B cell (primary cell): Measurements from ENCODE around the gene MBNL3. TPM values are rescaled to one million over a fixed set of nuclear protein-coding genes. Genes with fewer than 3 reads are reported as not detected.

ENCODE experiments used
- ATAC-seq: fragments of 200-7000 bp; cut with Tn5 transposase; one replicate; pipeline ENCODE4 v1.10.0; 2021; ENCODE audit warnings: low read depth, mild to moderate bottlenecking, moderate number of reproducible peaks, moderate library complexity
- CTCF ChIA-PET: fragments of 350-600 bp; sonication (Branson Sonifier 250); formaldehyde crosslinking; loops from one replicate; lab custom pipeline; 2021; ENCODE audit warnings: antibody characterized with exemption, inconsistent platforms; lab: Charles Lee
- POLR2A ChIA-PET: fragments of 350-600 bp; sonication (Branson Sonifier 250); formaldehyde crosslinking; loops from one replicate; lab custom pipeline; 2021; ENCODE audit warnings: antibody characterized with exemption; lab: Charles Lee
- DNase-seq: peaks from one replicate; pipeline ENCODE4 v3.0.0; 2013
- H2AFZ ChIP-seq: 2 replicates; pipeline ENCODE4 v1.6.1; 2012; ENCODE audit warnings: mild to moderate bottlenecking, low read depth, low read length; ENCODE audit not compliant: insufficient read depth, poor library complexity, severe bottlenecking
- H3K27ac ChIP-seq, 2 donors: 1 replicate in 1 of 2; 2 replicates in 1 of 2; pipeline ENCODE4 v1.5.1; 2012 to 2013; ENCODE audit warnings: low read length in 2 of 2, mild to moderate bottlenecking in 2 of 2, moderate library complexity in 1 of 2
- H3K27me3 ChIP-seq, 4 experiments: fragments of 200-600 bp in 1 of 4; sonication (generic) in 1 of 4; replicated peaks in 1 of 4; 1 replicate in 2 of 4; 2 replicates in 2 of 4; pipeline versions ENCODE4 v1.6.1 to v1.7.0; 2013 to 2016; ENCODE audit warnings: low read length in 3 of 4, mild to moderate bottlenecking in 2 of 4, mixed read lengths in 1 of 4, moderate library complexity in 1 of 4; ENCODE audit not compliant: insufficient read depth in 4 of 4, control insufficient read depth in 3 of 4; ENCODE audit errors: control extremely low read depth in 1 of 4
- H3K36me3 ChIP-seq, 2 experiments: replicated peaks in 1 of 2; 1 replicate in 1 of 2; 2 replicates in 1 of 2; pipeline versions ENCODE4 v1.6.1 to v1.7.1; 2013; ENCODE audit warnings: low read length in 1 of 2; ENCODE audit not compliant: insufficient read depth in 2 of 2, control insufficient read depth in 1 of 2; ENCODE audit errors: control extremely low read depth in 1 of 2, extremely low read depth in 1 of 2
- H3K4me1 ChIP-seq, 2 donors: fragments of 200-600 bp in 1 of 2; sonication (generic) in 1 of 2; 1 replicate in 1 of 2; 2 replicates in 1 of 2; pipeline versions ENCODE4 v1.5.1 to v1.6.1; 2013 to 2017; ENCODE audit warnings: low read length in 2 of 2; ENCODE audit not compliant: control insufficient read depth in 2 of 2, insufficient read depth in 2 of 2
- H3K4me2 ChIP-seq: replicated peaks from 2 replicates; pipeline ENCODE3; 2012; ENCODE audit warnings: mild to moderate bottlenecking, low read depth, low read length; ENCODE audit not compliant: poor library complexity, severe bottlenecking
- H3K4me3 ChIP-seq, 5 experiments: fragments of 200-600 bp in 1 of 5; sonication (generic) in 1 of 5; 1 replicate in 3 of 5; 2 replicates in 2 of 5; pipeline versions ENCODE4 v1.5.1 to v1.7.0; 2011 to 2016; ENCODE audit warnings: low read length in 4 of 5, mild to moderate bottlenecking in 4 of 5, low read depth in 2 of 5, control low read depth in 1 of 5, moderate library complexity in 1 of 5; ENCODE audit not compliant: insufficient read depth in 1 of 5; ENCODE audit errors: control extremely low read depth in 1 of 5, extremely low read depth in 1 of 5
- H3K79me2 ChIP-seq: fragments of 200-600 bp; sonication (generic); one replicate; pipeline ENCODE4 v1.6.0; 2016; ENCODE audit warnings: low read length; ENCODE audit not compliant: control insufficient read depth, insufficient read depth
- H3K9ac ChIP-seq: fragments of 200-600 bp; sonication (generic); 2 replicates; pipeline ENCODE4 v1.6.1; 2017; ENCODE audit warnings: mild to moderate bottlenecking, low read length, moderate library complexity
- H3K9me3 ChIP-seq, 3 donors: one replicate each; pipeline versions ENCODE4 v1.6.1 to v1.7.1; 2013; ENCODE audit warnings: low read length in 2 of 3; ENCODE audit not compliant: control insufficient read depth in 2 of 3, insufficient read depth in 1 of 3; ENCODE audit errors: control extremely low read depth in 1 of 3
- H4K20me1 ChIP-seq: 2 replicates; pipeline ENCODE4 v1.6.0; 2012; ENCODE audit warnings: mild to moderate bottlenecking, low read length; ENCODE audit not compliant: insufficient read depth, control insufficient read depth, poor library complexity, severe bottlenecking
- H3K27ac Mint-ChIP-seq: one replicate; pipeline ENCODE4 v1.8.0; 2021; ENCODE audit warnings: mixed read lengths
- H3K27me3 Mint-ChIP-seq: one replicate; pipeline ENCODE4 v1.8.0; 2021; ENCODE audit warnings: mixed read lengths
- H3K4me1 Mint-ChIP-seq: one replicate; pipeline ENCODE4 v1.8.0; 2021; ENCODE audit warnings: mixed read lengths
- H3K4me3 Mint-ChIP-seq: one replicate; pipeline ENCODE4 v1.8.0; 2021; ENCODE audit warnings: mixed read lengths
- H3K9me3 Mint-ChIP-seq: one replicate; pipeline ENCODE4 v1.8.0; 2022; ENCODE audit warnings: mixed read lengths; ENCODE audit not compliant: insufficient read depth
- CTCF ChIP-seq: fragments of 200-600 bp; IDR thresholded peaks from one replicate; pipeline ENCODE4 v1.8.0; 2022; ENCODE audit warnings: antibody characterized with exemption, mild to moderate bottlenecking
- EZH2 ChIP-seq: IDR thresholded peaks from 2 replicates; pipeline ENCODE4 v1.6.1; 2012; ENCODE audit warnings: borderline replicate concordance, low read depth, mild to moderate bottlenecking, moderate library complexity, low read length; ENCODE audit not compliant: insufficient read depth, poor library complexity, severe bottlenecking
- WGBS: methylation state at CpG from one replicate; pipeline ENCODE4 v1.1.5; 2013; ENCODE audit warnings: missing lambda C conversion rate; ENCODE audit not compliant: insufficient coverage; 5-methylcytosine and 5-hydroxymethylcytosine counted together
- intact Hi-C: fragments of 100-400 bp; cut with micrococcal nuclease; formaldehyde crosslinking; loops from one replicate; pipeline ENCODE4 v1.10.0; 2022
- polyA plus RNA-seq: library from polyadenylated mRNA; depleted of rRNA; stranded (reverse); fragments of >200 nt; gene quantifications from 2 replicates; pipeline ENCODE4 v1.2.3, GENCODE V29; 2012
- total RNA-seq, 2 donors: library from RNA; stranded (reverse); fragments of 120-200 nt in 1 of 2; gene quantifications; 1 replicate in 1 of 2; 2 replicates in 1 of 2; pipeline versions ENCODE4 v1.2.3 to v1.2.4, GENCODE V29; 2013 to 2022

The MBNL3 gene
- total and polyA plus RNA-seq, 2 donors (not counting 1 experiment from before 2014, with no cell fraction given), result 16.6 to 63.1 TPM

- no CpG with 5 or more reads among the region's 5 CpGs for WGBS
- no peaks in the 10 kb centered on the region for H4K20me1 ChIP-seq
- H3K4me1 ChIP-seq, result no peaks in the 10 kb centered on the region
- H3K4me3 ChIP-seq, result no peak overlapping the region
- no peak overlapping the region for H3K27ac ChIP-seq
- no peak overlapping the region for H3K4me2 ChIP-seq
- no peaks in the 10 kb centered on the region for H3K4me1 Mint-ChIP-seq
- no peaks in the 10 kb centered on the region for H3K9me3 Mint-ChIP-seq
- H3K36me3 ChIP-seq, result no peaks in the 10 kb centered on the region
- TF ChIP-seq EZH2, result no peak
- no peak for TF ChIP-seq CTCF
- H3K9ac ChIP-seq, result no peak overlapping the region
- no peak overlapping the region for H3K4me3 Mint-ChIP-seq
- ATAC-seq (no peak), DNase-seq (no peak)
- H2AFZ ChIP-seq, result no peak overlapping the region
- intact Hi-C loops, result no loop called here
- no peaks in the 10 kb centered on the region for H3K27me3 ChIP-seq
- H3K27me3 Mint-ChIP-seq, result no peaks in the 10 kb centered on the region
- POLR2A ChIA-PET, result no interaction called here
- H3K79me2 ChIP-seq, result no peaks in the 10 kb centered on the region
- no peaks in the 10 kb centered on the region for H3K9me3 ChIP-seq
- CTCF ChIA-PET, result no interaction called here
- no peak overlapping the region for H3K27ac Mint-ChIP-seq
Observed at GRCh38 chrX:132353430-132353829, 135.4 kb downstream of the MBNL3 start.

- H3K27ac ChIP-seq, result no peak overlapping the region
- Mint-ChIP-seq H3K9me3 (no peaks in the 10 kb centered on the region), H3K27ac (no peak overlapping the region), H3K4me1 (no peaks in the 10 kb centered on the region), H3K27me3 (no peaks in the 10 kb centered on the region), H3K4me3 (no peak overlapping the region)
- H3K36me3 ChIP-seq, result no peaks in the 10 kb centered on the region
- no peaks in the 10 kb centered on the region for H3K79me2 ChIP-seq
- no peaks in the 10 kb centered on the region for H3K4me1 ChIP-seq
- ATAC-seq (no peak), DNase-seq (no peak)
- intact Hi-C loops, result no loop called here
- H3K4me2 ChIP-seq, result no peak overlapping the region
- WGBS, result no CpG with 5 or more reads among the region's 2 CpGs
- TF ChIP-seq CTCF (no peak), EZH2 (no peak)
- ChIA-PET POLR2A (no interaction called here), CTCF (no interaction called here)
- H2AFZ ChIP-seq, result no peak overlapping the region
- H3K9me3 ChIP-seq, result no peaks in the 10 kb centered on the region
- no peak overlapping the region for H3K4me3 ChIP-seq
- H3K9ac ChIP-seq, result no peak overlapping the region
- H4K20me1 ChIP-seq, result no peaks in the 10 kb centered on the region
- no peaks in the 10 kb centered on the region for H3K27me3 ChIP-seq
Observed at GRCh38 chrX:132336172-132336571, 152.7 kb downstream of the MBNL3 start.
